Gastroesophageal sphincter (tissue), 4 donors: ENCODE measurements around the gene ABR. TPM values are rescaled to one million over a fixed set of nuclear protein-coding genes. Genes with fewer than 3 reads are reported as not detected.

Source experiments
- ATAC-seq: fragments of 150-250 bp; one replicate; pipeline ENCODE4 v1.9.1; 2016; ENCODE audit warnings: mild to moderate bottlenecking, moderate library complexity
- H3K27ac ChIP-seq, 4 donors: fragments of 200-600 bp; sonication (generic) in 3 of 4; 1 replicate in 3 of 4; 2 replicates in 1 of 4; pipeline ENCODE4 v1.5.1; 2016 to 2019
- H3K27me3 ChIP-seq: fragments of 200-600 bp; sonication (generic); one replicate; pipeline ENCODE4 v1.5.1; 2019
- H3K36me3 ChIP-seq, 2 donors: fragments of 200-600 bp; sonication (generic); one replicate each; pipeline ENCODE4 v1.5.1; 2019; ENCODE audit warnings: control low read depth in 1 of 2
- H3K4me1 ChIP-seq, 3 donors: fragments of 200-600 bp; sonication (generic); 1 replicate in 2 of 3; 2 replicates in 1 of 3; pipeline ENCODE4 v1.5.1; 2016 to 2019; ENCODE audit warnings: control low read depth in 2 of 3
- H3K4me3 ChIP-seq, 2 donors: fragments of 200-600 bp; sonication (generic); one replicate each; pipeline ENCODE4 v1.5.1; 2019; ENCODE audit warnings: mild to moderate bottlenecking in 1 of 2, moderate library complexity in 1 of 2
- H3K9me3 ChIP-seq, 3 donors: fragments of 200-600 bp; sonication (generic); one replicate each; pipeline ENCODE4 v1.5.1; 2017 to 2019; ENCODE audit warnings: control low read depth in 2 of 3
- EP300 ChIP-seq: sonication (generic); formaldehyde crosslinking; IDR thresholded peaks from one replicate; pipeline ENCODE4 v1.6.1; 2017; ENCODE audit warnings: antibody characterized with exemption, mild to moderate bottlenecking
- POLR2A ChIP-seq, 2 donors: fragments of 450-650 bp; IDR thresholded peaks; one replicate each; pipeline ENCODE4 v1.6.1; 2017; ENCODE audit warnings: antibody characterized with exemption in 2 of 2, mild to moderate bottlenecking in 2 of 2, moderate library complexity in 1 of 2
- POLR2AphosphoS5 ChIP-seq: sonication (generic); formaldehyde crosslinking; IDR thresholded peaks from one replicate; pipeline ENCODE4 v1.6.1; 2017; ENCODE audit warnings: antibody characterized with exemption
- WGBS, 2 donors: methylation state at CpG; one replicate each; pipeline ENCODE4 v1.1.5; 2018; ENCODE audit warnings: low coverage in 1 of 2; 5-methylcytosine and 5-hydroxymethylcytosine counted together
- total RNA-seq, 4 donors: library from RNA; depleted of rRNA; stranded (reverse); fragments of >200 nt; gene quantifications; one replicate each; pipeline ENCODE4 v1.1.0, GENCODE V29; 2016
- TF ChIP-seq, protein P1 (sequence below), 4 experiments: fragments of 200-600 bp in 2 of 4; fragments of 450-650 bp in 2 of 4; sonication (generic) in 1 of 4; IDR thresholded peaks; one replicate each; pipeline ENCODE4 v1.5.1; 2017 to 2019; ENCODE audit warnings: antibody characterized with exemption in 4 of 4, mild to moderate bottlenecking in 2 of 4, moderate library complexity in 2 of 4

ABR gene
- total RNA-seq, 4 donors from 2014 or later, result 62.6 to 147 (median 114) TPM

DNA sequence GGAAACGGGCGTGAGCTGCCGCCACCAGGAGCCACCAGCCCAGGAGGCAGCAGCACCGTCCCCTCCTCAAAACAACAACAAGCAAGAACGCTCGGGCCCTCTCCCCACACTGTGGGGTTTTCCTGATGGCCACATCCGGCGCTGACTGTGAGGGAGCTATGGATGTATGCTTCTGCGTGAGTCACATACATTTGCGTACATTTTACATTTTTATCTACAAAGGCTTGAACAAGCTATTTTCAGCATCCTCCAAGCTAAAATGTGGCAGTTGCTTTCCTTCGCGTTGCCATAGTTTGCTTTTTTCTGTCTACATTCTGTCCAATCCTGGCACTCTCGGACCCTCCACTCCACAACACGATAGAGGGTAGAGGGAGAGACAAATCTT lies 2.0 kb upstream of the ABR start:
- no peak for ATAC-seq
- Histone ChIP-seq H3K9me3 (no peaks in the 10 kb centered on the region), H3K4me3 (no peak overlapping the region), H3K4me1 (peaks cover 0 to 63% (median 27%) of the 10 kb centered on the region in 3 donors), H3K36me3 (no peaks in the 10 kb centered on the region), H3K27ac (no peak overlapping the region), H3K27me3 (no peaks in the 10 kb centered on the region)
- TF ChIP-seq, protein P1, sequence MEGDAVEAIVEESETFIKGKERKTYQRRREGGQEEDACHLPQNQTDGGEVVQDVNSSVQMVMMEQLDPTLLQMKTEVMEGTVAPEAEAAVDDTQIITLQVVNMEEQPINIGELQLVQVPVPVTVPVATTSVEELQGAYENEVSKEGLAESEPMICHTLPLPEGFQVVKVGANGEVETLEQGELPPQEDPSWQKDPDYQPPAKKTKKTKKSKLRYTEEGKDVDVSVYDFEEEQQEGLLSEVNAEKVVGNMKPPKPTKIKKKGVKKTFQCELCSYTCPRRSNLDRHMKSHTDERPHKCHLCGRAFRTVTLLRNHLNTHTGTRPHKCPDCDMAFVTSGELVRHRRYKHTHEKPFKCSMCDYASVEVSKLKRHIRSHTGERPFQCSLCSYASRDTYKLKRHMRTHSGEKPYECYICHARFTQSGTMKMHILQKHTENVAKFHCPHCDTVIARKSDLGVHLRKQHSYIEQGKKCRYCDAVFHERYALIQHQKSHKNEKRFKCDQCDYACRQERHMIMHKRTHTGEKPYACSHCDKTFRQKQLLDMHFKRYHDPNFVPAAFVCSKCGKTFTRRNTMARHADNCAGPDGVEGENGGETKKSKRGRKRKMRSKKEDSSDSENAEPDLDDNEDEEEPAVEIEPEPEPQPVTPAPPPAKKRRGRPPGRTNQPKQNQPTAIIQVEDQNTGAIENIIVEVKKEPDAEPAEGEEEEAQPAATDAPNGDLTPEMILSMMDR (IDR thresholded peaks at IDR 0.05), result no peak
- no peak for TF ChIP-seq EP300
- no peak for TF ChIP-seq POLR2AphosphoS5
- TF ChIP-seq POLR2A (IDR thresholded peaks at IDR 0.05), result no peak
- 71 to 100% methylated on average over 1 to 13 of the region's 14 CpGs for WGBS, 2 donors

GRCh38 chr17:1180958-1181752 lies 1.4 kb upstream of the ABR start:
- peaks cover 0 to 63% (median 21%) of the 10 kb centered on the region in 3 donors for H3K4me1 ChIP-seq
- no peaks in the 10 kb centered on the region for H3K36me3 ChIP-seq
- peak overlapping the region in 3 of 4 donors; percentile 80 to 87 (median 84) for H3K27ac ChIP-seq
- no peak for ATAC-seq
- no peak overlapping the region for H3K4me3 ChIP-seq
- no peak for TF ChIP-seq POLR2A (IDR thresholded peaks at IDR 0.05)
- TF ChIP-seq EP300, result no peak
- TF ChIP-seq POLR2AphosphoS5, result no peak
- TF ChIP-seq, protein P1 (IDR thresholded peaks at IDR 0.05), result no peak
- no peaks in the 10 kb centered on the region for H3K9me3 ChIP-seq
- no peaks in the 10 kb centered on the region for H3K27me3 ChIP-seq
- 64% methylated on average over 5 of the region's 23 CpGs; no CpG with 5 or more reads in 1 of the 2 donors for WGBS, 2 donors

- TF ChIP-seq EP300 (no peak), POLR2AphosphoS5 (no peak), POLR2A (IDR thresholded peaks at IDR 0.05) (no peak)
- TF ChIP-seq, protein P1 (IDR thresholded peaks at IDR 0.05), result no peak
- Histone ChIP-seq H3K4me3 (peak overlapping the region; percentile 81 to 92), H3K4me1 (peaks cover 0 to 63% (median 19%) of the 10 kb centered on the region in 3 donors), H3K36me3 (peaks cover 0 to under 1% of the 10 kb centered on the region in 2 donors), H3K9me3 (no peaks in the 10 kb centered on the region), H3K27me3 (no peaks in the 10 kb centered on the region), H3K27ac (peak overlapping the region in 3 of 4 donors; percentile 80 to 87 (median 84))
- no CpG with 5 or more reads among the region's 69 CpGs for WGBS, 2 donors
- peak; percentile 63 for ATAC-seq
Measured at GRCh38 chr17:1179112-1179817, 516 bp downstream of the ABR start.

DNA sequence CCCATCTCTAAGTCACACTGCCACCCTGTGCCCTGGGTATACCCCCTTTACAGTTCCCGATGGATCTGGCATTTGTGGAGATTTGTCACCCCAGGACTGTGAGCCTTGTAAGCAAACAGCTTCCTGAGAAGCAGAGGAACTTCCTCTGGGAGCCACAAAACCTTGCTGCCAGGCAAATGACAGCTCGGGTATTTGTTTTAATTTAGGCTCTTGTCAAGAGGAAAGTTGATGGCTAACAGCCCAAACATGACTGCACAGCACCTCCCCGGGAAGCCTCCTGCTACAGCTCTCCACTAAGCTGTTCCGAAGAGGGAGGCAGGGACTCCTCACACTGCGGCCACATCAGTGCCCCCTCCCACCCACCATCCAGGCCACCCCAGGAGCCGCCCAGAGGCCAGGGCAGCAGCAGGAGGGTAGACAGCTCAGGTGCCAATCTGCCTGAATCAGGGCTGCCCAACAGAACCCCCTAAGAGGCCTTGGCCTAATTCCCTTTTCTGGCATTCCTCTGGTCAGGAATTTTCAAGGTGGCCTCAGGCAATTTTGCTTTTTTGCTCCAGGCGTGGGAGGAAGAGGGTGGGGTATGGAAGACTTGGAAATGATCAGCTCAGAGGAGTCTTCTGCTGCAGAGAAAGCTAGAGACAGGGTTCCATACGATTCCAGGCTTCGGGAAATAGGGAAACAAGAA lies 2.6 kb downstream of the ABR start:
- TF ChIP-seq, protein P1 (IDR thresholded peaks at IDR 0.05), result no peak
- TF ChIP-seq EP300 (no peak), POLR2A (IDR thresholded peaks at IDR 0.05) (no peak), POLR2AphosphoS5 (no peak)
- peak overlapping the region in 3 of 4 donors; percentile 36 to 61 (median 41) for H3K27ac ChIP-seq
- no peak overlapping the region for H3K4me3 ChIP-seq
- peaks cover 0 to 60% (median 23%) of the 10 kb centered on the region in 3 donors for H3K4me1 ChIP-seq
- H3K9me3 ChIP-seq, result no peaks in the 10 kb centered on the region
- H3K27me3 ChIP-seq, result no peaks in the 10 kb centered on the region
- ATAC-seq, result no peak
- peaks cover 0 to 3% of the 10 kb centered on the region in 2 donors for H3K36me3 ChIP-seq
- WGBS, 2 donors, result 33 to 52% methylated on average over 2 to 6 of the region's 9 CpGs
